GM12878 (cell line): ENCODE measurements around the gene GK. TPM values are rescaled to one million over a fixed set of nuclear protein-coding genes. Genes with fewer than 3 reads are reported as not detected.

ENCODE experiments used
- ATAC-seq: fragments of 200-7000 bp; cut with Tn5 transposase; 3 replicates; pipeline ENCODE4 v1.9.1; 2020; ENCODE audit warnings: mild to moderate bottlenecking, moderate library complexity
- BruUV-seq: library from RNA; stranded (reverse); fragments of 400-500 nt; replicated peaks from 2 replicates; lab custom pipeline; 2021; lab: Mats Ljungman, UMichigan
- CTCF ChIA-PET: fragments of 300-600 bp; sonication (Branson Sonifier 250); formaldehyde crosslinking; extraction: SDS; loops from one replicate; lab custom pipeline; 2021; ENCODE audit warnings: inconsistent platforms; lab: Yijun Ruan, JAX
- POLR2A ChIA-PET: fragments of 350-600 bp; formaldehyde crosslinking; extraction: SDS; loops from one replicate; lab custom pipeline; 2021; ENCODE audit warnings: inconsistent platforms; lab: Charles Lee
- RAD21 ChIA-PET: fragments of 300-600 bp; sonication (Branson Sonifier 250); formaldehyde crosslinking; loops from one replicate; lab custom pipeline; 2023; ENCODE audit warnings: antibody characterized with exemption; ENCODE audit not compliant: unreplicated experiment; lab: Charles Lee
- SMC1A ChIA-PET: fragments of 300-600 bp; sonication (Branson Sonifier 250); formaldehyde crosslinking; loops from one replicate; lab custom pipeline; 2023; ENCODE audit not compliant: unreplicated experiment, uncharacterized antibody; lab: Charles Lee
- DNase-seq: peaks from one replicate; pipeline ENCODE4 v3.0.0-alpha.2; 2011; ENCODE audit warnings: low read depth, low spot score
- FAIRE-seq: peaks from 3 replicates; lab custom pipeline; 2011; peaks lifted over from hg19 to GRCh38; lab: Jason Lieb, UNC
- H2AFZ ChIP-seq: 2 replicates; pipeline ENCODE4 v1.6.0; 2011; ENCODE audit warnings: low read depth, low read length, control low read depth; ENCODE audit not compliant: control insufficient read depth
- H3K27ac ChIP-seq: 2 replicates; pipeline ENCODE4 v1.5.1; 2011; ENCODE audit warnings: control low read depth; ENCODE audit not compliant: control insufficient read depth, insufficient read depth
- H3K27me3 ChIP-seq, 2 experiments: replicated peaks in 1 of 2; 2 replicates each; pipeline versions ENCODE4 v1.6.0 to v1.6.1; 2011; ENCODE audit warnings: low read length in 1 of 2; ENCODE audit not compliant: control insufficient read depth in 2 of 2, insufficient read depth in 2 of 2
- H3K36me3 ChIP-seq, 2 experiments: 2 replicates each; pipeline ENCODE4 v1.5.1; 2011; ENCODE audit warnings: low read length in 1 of 2; ENCODE audit not compliant: control insufficient read depth in 2 of 2, insufficient read depth in 2 of 2
- H3K4me1 ChIP-seq: 2 replicates; pipeline ENCODE4 v1.6.1; 2011; ENCODE audit warnings: mild to moderate bottlenecking, low read length, moderate library complexity, mixed read lengths; ENCODE audit not compliant: control insufficient read depth, insufficient read depth
- H3K4me2 ChIP-seq: 2 replicates; pipeline ENCODE4 v1.6.0; 2011; ENCODE audit warnings: control low read depth; ENCODE audit not compliant: control insufficient read depth, insufficient read depth
- H3K4me3 ChIP-seq: fragments of 200-600 bp; sonication (generic); 2 replicates; pipeline ENCODE4 v1.5.1; 2016
- H3K79me2 ChIP-seq: 2 replicates; pipeline ENCODE4 v1.6.0; 2011; ENCODE audit warnings: low read length; ENCODE audit not compliant: control insufficient read depth, insufficient read depth
- H3K9ac ChIP-seq: 2 replicates; pipeline ENCODE4 v1.8.0; 2011; ENCODE audit warnings: low read length, control low read depth, mixed read lengths; ENCODE audit not compliant: control insufficient read depth, insufficient read depth
- H3K9me3 ChIP-seq: replicated peaks from 3 replicates; pipeline ENCODE4 v1.5.1; 2011; ENCODE audit warnings: mild to moderate bottlenecking, low read length; ENCODE audit not compliant: control insufficient read depth, insufficient read depth
- H4K20me1 ChIP-seq: 2 replicates; pipeline ENCODE4 v1.6.0; 2011; ENCODE audit not compliant: control insufficient read depth, insufficient read depth
- ATF3 ChIP-seq: IDR thresholded peaks from 2 replicates; pipeline ENCODE4 v1.6.1; 2011; ENCODE audit warnings: low read depth, mild to moderate bottlenecking, low read length, moderate library complexity, borderline replicate concordance; ENCODE audit errors: extremely low read depth
- PBX3 ChIP-seq: IDR thresholded peaks from 2 replicates; pipeline ENCODE4 v1.6.1; 2011; ENCODE audit warnings: mild to moderate bottlenecking, low read depth, low read length, moderate library complexity; ENCODE audit not compliant: insufficient replicate concordance
- POLR2AphosphoS5 ChIP-seq: IDR thresholded peaks from 2 replicates; pipeline ENCODE4 v1.6.1; 2011; ENCODE audit warnings: mild to moderate bottlenecking, low read length, inconsistent platforms
- WGBS: methylation state at CpG from one replicate; pipeline ENCODE4 v1.1.6; 2016; ENCODE audit warnings: low lambda C conversion rate; ENCODE audit not compliant: insufficient replicate concordance, insufficient coverage; ENCODE audit errors: missing lambda C conversion rate; 5-methylcytosine and 5-hydroxymethylcytosine counted together
- in situ Hi-C: fragments of 300-500 bp; cut with MboI; formaldehyde crosslinking; loops from 9 replicates; pipeline ENCODE4 v1.14.3; 2018; ENCODE audit warnings: mixed read lengths
- intact Hi-C: fragments of 100-400 bp; cut with micrococcal nuclease; formaldehyde crosslinking; loops from one replicate; pipeline ENCODE4 v1.14.2; 2022; ENCODE audit not compliant: unreplicated experiment
- polyA plus RNA-seq, 11 experiments: library from polyadenylated mRNA; depleted of rRNA in 4 of 11; unstranded in 6 of 11; stranded (reverse) in 5 of 11; fragments of >200 nt; fragmentation: Nextera tagmentation in 4 of 11; fragmentation: Illumina TruSeq in 1 of 11; extraction: Ambion mirVana in 4 of 11; extraction: Trizol in 1 of 11; gene quantifications; 1 replicate in 1 of 11; 2 replicates in 10 of 11; pipeline versions ENCODE4 v1.2.1 to v1.2.3, GENCODE V29; 2011 to 2016; ENCODE audit warnings: inconsistent platforms in 2 of 11, missing spikeins in 2 of 11, low read depth in 1 of 11
- total RNA-seq, 4 experiments: library from RNA; depleted of rRNA in 3 of 4; stranded (reverse); fragments of >200 nt in 3 of 4; fragmentation: Illumina TruSeq in 1 of 4; extraction: Trizol in 1 of 4; gene quantifications; 2 replicates each; pipeline versions ENCODE4 v1.2.1 to v1.2.3, GENCODE V29; 2013 to 2021

Gene GK
- total and polyA plus RNA-seq, 10 of the 15 experiments (the other 5 are each of a cell fraction or from before 2014, with no cell fraction given): 6.3 to 22.3 (median 11.1) TPM

- H3K27ac ChIP-seq: no peak overlapping the region
- no peak for DNase-seq
- ATAC-seq: no peak
- ChIA-PET RAD21 (no interaction called here), CTCF (interaction anchor here (2.1 to 2.5 kb wide), 2 partner anchors 29 to 136 kb away, joined by 5 to 6 read pairs; no protein-coding TSS in a partner anchor), SMC1A (no interaction called here)
- in situ Hi-C loops: no loop called here
- no peaks in the 10 kb centered on the region for H4K20me1 ChIP-seq
- H2AFZ ChIP-seq: no peak overlapping the region
- no peak overlapping the region for H3K4me2 ChIP-seq
- no peak overlapping the region for H3K9ac ChIP-seq
- no peaks in the 10 kb centered on the region for H3K27me3 ChIP-seq
- no peaks in the 10 kb centered on the region for H3K36me3 ChIP-seq
- intact Hi-C loops: no loop called here
- FAIRE-seq: no peak
- BruUV-seq: no TSS peak
- WGBS: 74% methylated on average over 3 of the region's 3 CpGs
- TF ChIP-seq POLR2AphosphoS5 (no peak), ATF3 (no peak), PBX3 (no peak)
- TF ChIP-seq, all 136 proteins: peak for 0
- POLR2A ChIA-PET: interaction anchor here (0.6 to 0.9 kb wide), 2 partner anchors 11 to 81 kb away, joined by 3 read pairs; no protein-coding TSS in a partner anchor
- Histone ChIP-seq H3K9me3 (no peaks in the 10 kb centered on the region; the same call in 2 of the 3 replicates), H3K79me2 (no peaks in the 10 kb centered on the region), H3K4me3 (no peak overlapping the region), H3K4me1 (no peaks in the 10 kb centered on the region)
Measured at GRCh38 chrX:30706216-30706775, 53.1 kb downstream of the GK start.
